ENCODE measurements around the gene RFC2. TPM values are rescaled to one million over a fixed set of nuclear protein-coding genes. Genes with fewer than 3 reads are reported as not detected.

RFC2 gene
- polyA plus RNA-seq, 1 of the 3 experiments (the other 2 are of a cell fraction): 31.2 TPM

DNA sequence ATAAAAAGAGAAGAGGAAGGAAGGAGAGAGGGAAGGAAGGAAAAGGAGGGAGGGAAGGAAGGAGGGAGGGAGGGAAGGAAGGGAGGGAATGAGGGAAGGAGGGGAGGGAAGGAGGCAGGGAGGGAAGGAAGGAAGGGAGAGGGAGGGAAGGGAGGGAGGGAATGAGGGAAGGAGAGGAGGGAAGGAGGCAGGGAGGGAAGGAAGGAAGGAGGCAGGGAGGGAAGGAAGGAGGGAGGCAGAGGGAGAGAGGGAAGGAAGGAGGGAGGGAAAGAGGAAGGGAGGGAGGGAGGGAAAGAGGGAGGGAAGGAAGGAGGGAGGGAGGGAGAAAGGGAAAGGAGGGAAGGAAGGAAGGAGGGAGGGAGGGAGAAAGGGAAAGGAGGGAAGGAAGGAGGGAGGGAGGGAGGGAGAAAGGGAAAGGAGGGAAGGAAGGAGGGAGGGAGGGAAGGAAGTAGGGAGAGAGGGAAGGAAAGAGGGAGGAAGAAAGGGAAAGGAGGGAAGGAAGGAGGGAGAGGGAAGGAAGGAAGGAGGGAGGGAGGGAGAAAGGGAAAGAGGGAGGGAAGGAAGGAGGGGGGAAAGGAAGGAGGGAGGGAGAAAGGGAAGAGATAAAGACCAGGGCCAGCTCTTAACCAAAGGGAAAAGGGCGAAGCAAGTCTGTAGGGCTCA is 50.1 kb downstream of the RFC2 start:
- no peaks in the 10 kb centered on the region for H3K79me2 ChIP-seq (ENCODE audit: insufficient read depth)
- TF ChIP-seq, protein P1, sequence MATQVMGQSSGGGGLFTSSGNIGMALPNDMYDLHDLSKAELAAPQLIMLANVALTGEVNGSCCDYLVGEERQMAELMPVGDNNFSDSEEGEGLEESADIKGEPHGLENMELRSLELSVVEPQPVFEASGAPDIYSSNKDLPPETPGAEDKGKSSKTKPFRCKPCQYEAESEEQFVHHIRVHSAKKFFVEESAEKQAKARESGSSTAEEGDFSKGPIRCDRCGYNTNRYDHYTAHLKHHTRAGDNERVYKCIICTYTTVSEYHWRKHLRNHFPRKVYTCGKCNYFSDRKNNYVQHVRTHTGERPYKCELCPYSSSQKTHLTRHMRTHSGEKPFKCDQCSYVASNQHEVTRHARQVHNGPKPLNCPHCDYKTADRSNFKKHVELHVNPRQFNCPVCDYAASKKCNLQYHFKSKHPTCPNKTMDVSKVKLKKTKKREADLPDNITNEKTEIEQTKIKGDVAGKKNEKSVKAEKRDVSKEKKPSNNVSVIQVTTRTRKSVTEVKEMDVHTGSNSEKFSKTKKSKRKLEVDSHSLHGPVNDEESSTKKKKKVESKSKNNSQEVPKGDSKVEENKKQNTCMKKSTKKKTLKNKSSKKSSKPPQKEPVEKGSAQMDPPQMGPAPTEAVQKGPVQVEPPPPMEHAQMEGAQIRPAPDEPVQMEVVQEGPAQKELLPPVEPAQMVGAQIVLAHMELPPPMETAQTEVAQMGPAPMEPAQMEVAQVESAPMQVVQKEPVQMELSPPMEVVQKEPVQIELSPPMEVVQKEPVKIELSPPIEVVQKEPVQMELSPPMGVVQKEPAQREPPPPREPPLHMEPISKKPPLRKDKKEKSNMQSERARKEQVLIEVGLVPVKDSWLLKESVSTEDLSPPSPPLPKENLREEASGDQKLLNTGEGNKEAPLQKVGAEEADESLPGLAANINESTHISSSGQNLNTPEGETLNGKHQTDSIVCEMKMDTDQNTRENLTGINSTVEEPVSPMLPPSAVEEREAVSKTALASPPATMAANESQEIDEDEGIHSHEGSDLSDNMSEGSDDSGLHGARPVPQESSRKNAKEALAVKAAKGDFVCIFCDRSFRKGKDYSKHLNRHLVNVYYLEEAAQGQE (IDR thresholded peaks at IDR 0.05; ENCODE audit: low read depth, low read length): no peak
- TF ChIP-seq RXRA (IDR thresholded peaks at IDR 0.05; ENCODE audit: borderline replicate concordance, low read depth): no peak
- TF ChIP-seq TEAD4 (IDR thresholded peaks at IDR 0.05; ENCODE audit: borderline replicate concordance, insufficient read depth): no peak
- TF ChIP-seq FOXJ3 (CRISPR knock-in tag; IDR thresholded peaks at IDR 0.05): no peak
- no peak overlapping the region for H2AFZ ChIP-seq (ENCODE audit: low read depth)
- H3K9me3 ChIP-seq: no peaks in the 10 kb centered on the region
- DNase-seq: no peak
- WGBS (ENCODE audit: low lambda C conversion rate): 50% methylated on average over 1 of the region's 1 CpG
- no peak overlapping the region for H3K4me3 ChIP-seq (ENCODE audit: low read depth in 2 of 2, low read length in 1 of 2)
- H3K9me2 ChIP-seq: no peaks in the 10 kb centered on the region
- H3K36me3 ChIP-seq (replicated peaks in 1 of 2; ENCODE audit: control insufficient read depth in 1 of 2, insufficient read depth in 2 of 2, low read length in 1 of 2): peaks cover 0 to 8% of the 10 kb centered on the region in 2 experiments
- CTCF ChIA-PET: interaction anchor here (0.9 to 17.9 kb wide), 14 partner anchors 10 to 339 kb away, joined by 3 to 537 read pairs (median 6); partner anchors contain the start of gene CLIP2
- H3K27ac ChIP-seq (ENCODE audit: low read depth in 2 of 2, low read length in 1 of 2): no peak overlapping the region
- H3K27me3 ChIP-seq (ENCODE audit: insufficient read depth): no peaks in the 10 kb centered on the region
- POLR2A ChIA-PET: no interaction called here
- no peak overlapping the region for H3K9ac ChIP-seq
- peaks cover 33% of the 10 kb centered on the region for H3F3A ChIP-seq (replicated peaks; ENCODE audit: insufficient read depth)
- H3K4me2 ChIP-seq: no peak overlapping the region
- H3K4me1 ChIP-seq (ENCODE audit: control insufficient read depth in 1 of 2, insufficient read depth in 2 of 2, low read depth in 1 of 2, low read length in 1 of 2): no peaks in the 10 kb centered on the region; a peak in 1 of 4 replicates
- H4K20me1 ChIP-seq (ENCODE audit: insufficient read depth): no peaks in the 10 kb centered on the region

DNA sequence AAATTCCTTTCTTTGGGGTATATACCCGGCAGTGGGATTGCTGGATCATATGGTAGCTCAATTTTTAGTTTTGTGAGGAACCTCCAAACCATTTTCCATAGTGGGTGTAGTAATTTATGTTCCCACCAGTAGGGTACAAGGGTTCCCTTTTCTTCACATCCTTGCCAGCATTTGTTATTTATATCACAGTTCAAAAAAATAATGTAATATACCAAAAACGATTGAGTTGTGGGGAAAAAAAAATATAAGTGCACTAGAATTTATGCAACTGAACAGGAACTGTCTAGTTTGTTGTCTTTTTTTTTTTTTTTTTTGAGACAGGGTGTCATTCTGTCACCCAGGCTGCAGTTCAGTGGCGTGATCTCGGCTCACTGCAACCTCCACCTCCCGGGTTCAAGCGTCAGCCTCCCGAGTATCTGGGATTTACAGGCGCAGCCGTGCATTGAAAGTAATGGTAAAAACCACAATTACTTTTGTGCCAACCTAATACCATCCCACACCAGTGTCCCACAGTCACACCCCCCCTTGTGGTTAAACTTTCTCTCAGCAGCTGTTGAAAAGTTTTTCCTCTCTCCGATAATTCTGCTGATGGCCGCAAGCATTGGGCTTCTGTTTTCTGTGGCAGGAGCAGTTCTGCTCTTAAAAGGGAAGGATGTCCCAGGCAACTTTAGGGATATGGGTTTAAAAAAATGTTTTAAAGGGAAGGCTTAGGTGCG is 51.2 kb downstream of the RFC2 start:
- no peak overlapping the region for H3K9ac ChIP-seq
- no peak overlapping the region for H3K4me2 ChIP-seq
- H3K9me3 ChIP-seq: no peaks in the 10 kb centered on the region
- DNase-seq: peak; percentile 64
- no peak overlapping the region for H3K27ac ChIP-seq (ENCODE audit: low read depth in 2 of 2, low read length in 1 of 2)
- H3K36me3 ChIP-seq (replicated peaks in 1 of 2; ENCODE audit: control insufficient read depth in 1 of 2, insufficient read depth in 2 of 2, low read length in 1 of 2): peaks cover 0 to 8% of the 10 kb centered on the region in 2 experiments
- H3K79me2 ChIP-seq (ENCODE audit: insufficient read depth): no peaks in the 10 kb centered on the region
- POLR2A ChIA-PET: no interaction called here
- no peaks in the 10 kb centered on the region for H3K27me3 ChIP-seq (ENCODE audit: insufficient read depth)
- CTCF ChIA-PET: interaction anchor here (0.6 to 17.9 kb wide), 24 partner anchors 9 to 347 kb away, joined by 3 to 537 read pairs (median 4); partner anchors contain the start of gene CLIP2
- H3K4me1 ChIP-seq (ENCODE audit: control insufficient read depth in 1 of 2, insufficient read depth in 2 of 2, low read depth in 1 of 2, low read length in 1 of 2): no peaks in the 10 kb centered on the region; a peak in 1 of 4 replicates
- no peaks in the 10 kb centered on the region for H4K20me1 ChIP-seq (ENCODE audit: insufficient read depth)
- TF ChIP-seq NRF1 (IDR thresholded peaks at IDR 0.05; ENCODE audit: low read depth, low read length): no peak
- TF ChIP-seq, protein P2, sequence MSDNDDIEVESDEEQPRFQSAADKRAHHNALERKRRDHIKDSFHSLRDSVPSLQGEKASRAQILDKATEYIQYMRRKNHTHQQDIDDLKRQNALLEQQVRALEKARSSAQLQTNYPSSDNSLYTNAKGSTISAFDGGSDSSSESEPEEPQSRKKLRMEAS (IDR thresholded peaks at IDR 0.05; ENCODE audit: low read depth): no peak
- peak; percentile 63 for TF ChIP-seq SMC3 (IDR thresholded peaks at IDR 0.05; ENCODE audit: low read depth, low read length)
- TF ChIP-seq, protein P3, sequence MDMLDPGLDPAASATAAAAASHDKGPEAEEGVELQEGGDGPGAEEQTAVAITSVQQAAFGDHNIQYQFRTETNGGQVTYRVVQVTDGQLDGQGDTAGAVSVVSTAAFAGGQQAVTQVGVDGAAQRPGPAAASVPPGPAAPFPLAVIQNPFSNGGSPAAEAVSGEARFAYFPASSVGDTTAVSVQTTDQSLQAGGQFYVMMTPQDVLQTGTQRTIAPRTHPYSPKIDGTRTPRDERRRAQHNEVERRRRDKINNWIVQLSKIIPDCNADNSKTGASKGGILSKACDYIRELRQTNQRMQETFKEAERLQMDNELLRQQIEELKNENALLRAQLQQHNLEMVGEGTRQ (IDR thresholded peaks at IDR 0.05; ENCODE audit: borderline replicate concordance, low read depth, low read length): no peak
- peak; percentile 11; the same call in 1 of the 2 replicates for TF ChIP-seq NFIC (IDR thresholded peaks at IDR 0.05; ENCODE audit: borderline replicate concordance)
- peak; percentile 60 for TF ChIP-seq RAD21 (IDR thresholded peaks at IDR 0.05; ENCODE audit: low read length)
- no peak for TF ChIP-seq EP300 (IDR thresholded peaks at IDR 0.05; ENCODE audit: borderline replicate concordance in 1 of 2, low read depth in 1 of 2, low read length in 1 of 2)
- no peak for TF ChIP-seq ELF1 (IDR thresholded peaks at IDR 0.05)
- no peak for TF ChIP-seq TAF1 (IDR thresholded peaks at IDR 0.05; ENCODE audit: borderline replicate concordance, low read depth, low read length)
- TF ChIP-seq, protein P4, sequence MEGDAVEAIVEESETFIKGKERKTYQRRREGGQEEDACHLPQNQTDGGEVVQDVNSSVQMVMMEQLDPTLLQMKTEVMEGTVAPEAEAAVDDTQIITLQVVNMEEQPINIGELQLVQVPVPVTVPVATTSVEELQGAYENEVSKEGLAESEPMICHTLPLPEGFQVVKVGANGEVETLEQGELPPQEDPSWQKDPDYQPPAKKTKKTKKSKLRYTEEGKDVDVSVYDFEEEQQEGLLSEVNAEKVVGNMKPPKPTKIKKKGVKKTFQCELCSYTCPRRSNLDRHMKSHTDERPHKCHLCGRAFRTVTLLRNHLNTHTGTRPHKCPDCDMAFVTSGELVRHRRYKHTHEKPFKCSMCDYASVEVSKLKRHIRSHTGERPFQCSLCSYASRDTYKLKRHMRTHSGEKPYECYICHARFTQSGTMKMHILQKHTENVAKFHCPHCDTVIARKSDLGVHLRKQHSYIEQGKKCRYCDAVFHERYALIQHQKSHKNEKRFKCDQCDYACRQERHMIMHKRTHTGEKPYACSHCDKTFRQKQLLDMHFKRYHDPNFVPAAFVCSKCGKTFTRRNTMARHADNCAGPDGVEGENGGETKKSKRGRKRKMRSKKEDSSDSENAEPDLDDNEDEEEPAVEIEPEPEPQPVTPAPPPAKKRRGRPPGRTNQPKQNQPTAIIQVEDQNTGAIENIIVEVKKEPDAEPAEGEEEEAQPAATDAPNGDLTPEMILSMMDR (IDR thresholded peaks at IDR 0.05): peak; percentile 76
- TF ChIP-seq YY1 (IDR thresholded peaks at IDR 0.05; ENCODE audit: low read depth): no peak
- TF ChIP-seq GATA2 (CRISPR knock-in tag; IDR thresholded peaks at IDR 0.05): no peak
- 57% methylated on average over 12 of the region's 12 CpGs for WGBS (ENCODE audit: low lambda C conversion rate)
- peaks cover 41% of the 10 kb centered on the region for H3F3A ChIP-seq (replicated peaks; ENCODE audit: insufficient read depth)
- no peak overlapping the region for H3K4me3 ChIP-seq (ENCODE audit: low read depth in 2 of 2, low read length in 1 of 2)
- H3K9me2 ChIP-seq: no peaks in the 10 kb centered on the region
- no peak overlapping the region for H2AFZ ChIP-seq (ENCODE audit: low read depth)
